GM19397 (cell line): ENCODE results near the gene CUBN.
"Not testable (repeated sequence)": the region's sequence is repeated elsewhere in the genome, so short reads cannot be mapped to it uniquely, and the experiment has no call there.

Source experiments
- ATAC-seq: cut with Tn5 transposase; IDR thresholded peaks from one replicate; pipeline ENCODE4 v1.9.1; 2021; ENCODE audit warnings: mild to moderate bottlenecking, moderate library complexity; ENCODE audit not compliant: unreplicated experiment

CUBN gene

GRCh38 chr10:16843252-16843870 lies 286.2 kb downstream of the CUBN start:
- no peak for ATAC-seq

GRCh38 chr10:16835228-16835627 lies 294.4 kb downstream of the CUBN start:
- no peak for ATAC-seq

- no peak for ATAC-seq
Observed at GRCh38 chr10:16832351-16833080, 297.1 kb downstream of the CUBN start.

GRCh38 chr10:16828701-16829175 lies 300.9 kb downstream of the CUBN start:
- no peak for ATAC-seq

- ATAC-seq, result peak; percentile 69
Observed at GRCh38 chr10:16828114-16828568, 301.5 kb downstream of the CUBN start.

- ATAC-seq, result not testable (repeated sequence)
Observed at GRCh38 chr10:16827474-16827873, 302.1 kb downstream of the CUBN start.

- no peak for ATAC-seq
Observed at GRCh38 chr10:16822726-16823360, 306.8 kb downstream of the CUBN start.

- no peak for ATAC-seq
Observed at GRCh38 chr10:16822027-16822426, 307.6 kb downstream of the CUBN start.

GRCh38 chr10:16820421-16820820 lies 309.2 kb downstream of the CUBN start:
- no peak for ATAC-seq

- no peak for ATAC-seq
Observed at GRCh38 chr10:16820018-16820417, 309.6 kb downstream of the CUBN start.

- no peak for ATAC-seq
Observed at GRCh38 chr10:16819436-16819835, 310.2 kb downstream of the CUBN start.

- ATAC-seq, result no peak
Observed at GRCh38 chr10:16819026-16819425, 310.6 kb downstream of the CUBN start.

- peak; percentile 98 for ATAC-seq
Observed at GRCh38 chr10:16817125-16818019, 312.2 kb downstream of the CUBN start, which contains the start of gene RSU1. Gene RSU1, minus strand, starts transcription at chr10:16817424. Its CDS starts 343 bp downstream, at chr10:16817081.

- no peak for ATAC-seq
Observed at GRCh38 chr10:16816830-16817124, 312.8 kb downstream of the CUBN start.

- no peak for ATAC-seq
Observed at GRCh38 chr10:16816171-16816570, 313.4 kb downstream of the CUBN start.

GRCh38 chr10:16814012-16814411 lies 315.6 kb downstream of the CUBN start:
- ATAC-seq, result no peak

- no peak for ATAC-seq
Observed at GRCh38 chr10:16812676-16813075, 316.9 kb downstream of the CUBN start.

- no peak for ATAC-seq
Observed at GRCh38 chr10:16811765-16812164, 317.8 kb downstream of the CUBN start.

GRCh38 chr10:16811292-16811691 lies 318.3 kb downstream of the CUBN start:
- no peak for ATAC-seq

GRCh38 chr10:16809074-16809718 lies 320.4 kb downstream of the CUBN start:
- ATAC-seq, result peak; percentile 55
